GM18951 (cell line): Measurements from ENCODE around the gene CD46.
"Not testable (repeated sequence)": the region's sequence is repeated elsewhere in the genome, so short reads cannot be mapped to it uniquely, and the experiment has no call there.

Experiments
- POLR2A ChIP-seq: IDR thresholded peaks from 4 replicates; pipeline ENCODE4 v1.6.1; 2011; ENCODE audit warnings: mild to moderate bottlenecking; ENCODE audit not compliant: insufficient read length, insufficient read depth; ENCODE audit errors: extremely low read depth
- in situ Hi-C: fragments of 300-500 bp; cut with MboI; formaldehyde crosslinking; loops from one replicate; pipeline ENCODE4 v1.12.0; 2022; ENCODE audit warnings: low sequenced_read_pairs, mixed read lengths, inconsistent platforms; ENCODE audit not compliant: unreplicated experiment

CD46 gene

GRCh38 chr1:207744000-207744534, 7.8 kb upstream of the CD46 start:
- in situ Hi-C loops = no loop called here
- no peak for TF ChIP-seq POLR2A

GRCh38 chr1:207745285-207745684, 6.6 kb upstream of the CD46 start:
- in situ Hi-C loops = no loop called here
- TF ChIP-seq POLR2A = no peak

- in situ Hi-C loops = no loop called here
- no peak for TF ChIP-seq POLR2A
Measured at GRCh38 chr1:207745839-207746767, 5.8 kb upstream of the CD46 start.

GRCh38 chr1:207747627-207748492, 4.0 kb upstream of the CD46 start:
- in situ Hi-C loops = no loop called here
- TF ChIP-seq POLR2A = no peak

GRCh38 chr1:207748737-207749528, 2.9 kb upstream of the CD46 start:
- TF ChIP-seq POLR2A = no peak
- in situ Hi-C loops = no loop called here

- in situ Hi-C loops = no loop called here
- no peak for TF ChIP-seq POLR2A
Measured at GRCh38 chr1:207750631-207751305, 1.1 kb upstream of the CD46 start.

- in situ Hi-C loops = not testable (repeated sequence)
Measured at GRCh38 chr1:207751463-207751789, 428 bp upstream of the CD46 start.

- in situ Hi-C loops = no loop called here
- TF ChIP-seq POLR2A = no peak
Measured at GRCh38 chr1:207752456-207752998, 673 bp downstream of the CD46 start.

GRCh38 chr1:207753611-207754010, 1.8 kb downstream of the CD46 start:
- in situ Hi-C loops = no loop called here
- no peak for TF ChIP-seq POLR2A

- no peak for TF ChIP-seq POLR2A
- in situ Hi-C loops = no loop called here
Measured at GRCh38 chr1:207754011-207754410, 2.2 kb downstream of the CD46 start.

- TF ChIP-seq POLR2A = no peak
- in situ Hi-C loops = loop anchor here (5.0 kb wide), 1 partner anchor 37 kb away; no protein-coding TSS in a partner anchor
Measured at GRCh38 chr1:207754974-207755700, 3.3 kb downstream of the CD46 start.
